ENCODE measurements around the gene SLC27A3. TPM values are rescaled to one million over a fixed set of nuclear protein-coding genes. Genes with fewer than 3 reads are reported as not detected.
"Not testable (repeated sequence)": the region's sequence is repeated elsewhere in the genome, so short reads cannot be mapped to it uniquely, and the experiment has no call there.

SLC27A3 gene
- total RNA-seq, 1 donor from 2014 or later: 11.5 TPM

GRCh38 chr1:153748903-153749302 lies 26.3 kb upstream of the SLC27A3 start:
- no peak for DNase-seq (ENCODE audit: low spot score)
- no peaks in the 10 kb centered on the region for H3K27me3 Mint-ChIP-seq (ENCODE audit: low read depth)
- H3K9me3 Mint-ChIP-seq: no peaks in the 10 kb centered on the region
- H3K36me3 Mint-ChIP-seq (ENCODE audit: low read depth): peaks cover 69% of the 10 kb centered on the region
- intact Hi-C loops (cut with micrococcal nuclease): loop anchor here (1.0 to 2.0 kb wide), 2 partner anchors 72 to 238 kb away; no protein-coding TSS in a partner anchor
- H3K4me1 Mint-ChIP-seq (ENCODE audit: low read depth): peaks cover 10% of the 10 kb centered on the region
- H3K27ac Mint-ChIP-seq: no peak overlapping the region
- no peak overlapping the region for H3K4me3 Mint-ChIP-seq (ENCODE audit: low read depth)

- Mint-ChIP-seq H3K36me3 (ENCODE audit: low read depth) (peaks cover 71% of the 10 kb centered on the region), H3K27me3 (ENCODE audit: low read depth) (no peaks in the 10 kb centered on the region), H3K4me3 (ENCODE audit: low read depth) (no peak overlapping the region), H3K27ac (no peak overlapping the region), H3K9me3 (no peaks in the 10 kb centered on the region), H3K4me1 (ENCODE audit: low read depth) (peaks cover 6% of the 10 kb centered on the region)
- DNase-seq (ENCODE audit: low spot score): peak; percentile 72
- intact Hi-C loops (cut with micrococcal nuclease): loop anchor here (1.0 to 2.0 kb wide), 2 partner anchors 72 to 239 kb away; no protein-coding TSS in a partner anchor
Observed at GRCh38 chr1:153749408-153750005, 25.7 kb upstream of the SLC27A3 start.

GRCh38 chr1:153750026-153750995 lies 24.9 kb upstream of the SLC27A3 start:
- intact Hi-C loops (cut with micrococcal nuclease): no loop called here
- no peaks in the 10 kb centered on the region for H3K9me3 Mint-ChIP-seq
- no peak overlapping the region for H3K27ac Mint-ChIP-seq
- H3K36me3 Mint-ChIP-seq (ENCODE audit: low read depth): peaks cover 72% of the 10 kb centered on the region
- H3K4me1 Mint-ChIP-seq (ENCODE audit: low read depth): peaks cover 6% of the 10 kb centered on the region
- H3K27me3 Mint-ChIP-seq (ENCODE audit: low read depth): no peaks in the 10 kb centered on the region
- H3K4me3 Mint-ChIP-seq (ENCODE audit: low read depth): no peak overlapping the region
- DNase-seq (ENCODE audit: low spot score): no peak

- no peak overlapping the region for H3K4me3 Mint-ChIP-seq (ENCODE audit: low read depth)
- no peaks in the 10 kb centered on the region for H3K27me3 Mint-ChIP-seq (ENCODE audit: low read depth)
- H3K36me3 Mint-ChIP-seq (ENCODE audit: low read depth): peaks cover 71% of the 10 kb centered on the region
- intact Hi-C loops (cut with micrococcal nuclease): no loop called here
- H3K9me3 Mint-ChIP-seq: no peaks in the 10 kb centered on the region
- peaks cover 6% of the 10 kb centered on the region for H3K4me1 Mint-ChIP-seq (ENCODE audit: low read depth)
- no peak for DNase-seq (ENCODE audit: low spot score)
- H3K27ac Mint-ChIP-seq: no peak overlapping the region
Observed at GRCh38 chr1:153752072-153752471, 23.1 kb upstream of the SLC27A3 start.

GRCh38 chr1:153752571-153753195 lies 22.5 kb upstream of the SLC27A3 start:
- Mint-ChIP-seq H3K9me3 (no peaks in the 10 kb centered on the region), H3K27ac (no peak overlapping the region), H3K4me1 (ENCODE audit: low read depth) (peaks cover 6% of the 10 kb centered on the region), H3K4me3 (ENCODE audit: low read depth) (no peak overlapping the region), H3K36me3 (ENCODE audit: low read depth) (peaks cover 71% of the 10 kb centered on the region), H3K27me3 (ENCODE audit: low read depth) (no peaks in the 10 kb centered on the region)
- no peak for DNase-seq (ENCODE audit: low spot score)
- intact Hi-C loops (cut with micrococcal nuclease): no loop called here

- H3K9me3 Mint-ChIP-seq: no peaks in the 10 kb centered on the region
- DNase-seq (ENCODE audit: low spot score): no peak
- peaks cover 6% of the 10 kb centered on the region for H3K4me1 Mint-ChIP-seq (ENCODE audit: low read depth)
- peaks cover 64% of the 10 kb centered on the region for H3K36me3 Mint-ChIP-seq (ENCODE audit: low read depth)
- H3K27me3 Mint-ChIP-seq (ENCODE audit: low read depth): no peaks in the 10 kb centered on the region
- H3K27ac Mint-ChIP-seq: no peak overlapping the region
- intact Hi-C loops (cut with micrococcal nuclease): no loop called here
- no peak overlapping the region for H3K4me3 Mint-ChIP-seq (ENCODE audit: low read depth)
Observed at GRCh38 chr1:153754266-153754665, 20.9 kb upstream of the SLC27A3 start.

- Mint-ChIP-seq H3K4me3 (ENCODE audit: low read depth) (no peak overlapping the region), H3K36me3 (ENCODE audit: low read depth) (peaks cover 67% of the 10 kb centered on the region), H3K27me3 (ENCODE audit: low read depth) (no peaks in the 10 kb centered on the region), H3K27ac (no peak overlapping the region), H3K4me1 (ENCODE audit: low read depth) (no peaks in the 10 kb centered on the region), H3K9me3 (no peaks in the 10 kb centered on the region)
- DNase-seq (ENCODE audit: low spot score): no peak
- intact Hi-C loops (cut with micrococcal nuclease): no loop called here
Observed at GRCh38 chr1:153760440-153760839, 14.8 kb upstream of the SLC27A3 start.

- DNase-seq (ENCODE audit: low spot score): no peak
- H3K27me3 Mint-ChIP-seq (ENCODE audit: low read depth): no peaks in the 10 kb centered on the region
- no peak overlapping the region for H3K4me3 Mint-ChIP-seq (ENCODE audit: low read depth)
- no peaks in the 10 kb centered on the region for H3K4me1 Mint-ChIP-seq (ENCODE audit: low read depth)
- H3K27ac Mint-ChIP-seq: no peak overlapping the region
- H3K36me3 Mint-ChIP-seq (ENCODE audit: low read depth): peaks cover 74% of the 10 kb centered on the region
- intact Hi-C loops (cut with micrococcal nuclease): no loop called here
- H3K9me3 Mint-ChIP-seq: no peaks in the 10 kb centered on the region
Observed at GRCh38 chr1:153763365-153764225, 11.6 kb upstream of the SLC27A3 start.

- intact Hi-C loops (cut with micrococcal nuclease): no loop called here
- Mint-ChIP-seq H3K36me3 (ENCODE audit: low read depth) (peaks cover 78% of the 10 kb centered on the region), H3K4me1 (ENCODE audit: low read depth) (no peaks in the 10 kb centered on the region), H3K27ac (no peak overlapping the region), H3K9me3 (no peaks in the 10 kb centered on the region), H3K4me3 (ENCODE audit: low read depth) (no peak overlapping the region), H3K27me3 (ENCODE audit: low read depth) (no peaks in the 10 kb centered on the region)
- no peak for DNase-seq (ENCODE audit: low spot score)
Observed at GRCh38 chr1:153764310-153764709, 10.9 kb upstream of the SLC27A3 start.

- intact Hi-C loops (cut with micrococcal nuclease); H3K27ac Mint-ChIP-seq; H3K27me3 Mint-ChIP-seq (ENCODE audit: low read depth); H3K4me1 Mint-ChIP-seq (ENCODE audit: low read depth); DNase-seq (ENCODE audit: low spot score); H3K9me3 Mint-ChIP-seq; H3K4me3 Mint-ChIP-seq (ENCODE audit: low read depth): not testable (repeated sequence)
- peaks cover 69% of the 10 kb centered on the region for H3K36me3 Mint-ChIP-seq (ENCODE audit: low read depth)
Observed at GRCh38 chr1:153766663-153767062, 8.5 kb upstream of the SLC27A3 start.

- no peaks in the 10 kb centered on the region for H3K9me3 Mint-ChIP-seq
Observed at GRCh38 chr1:153767519-153767918, 7.7 kb upstream of the SLC27A3 start.

More at GRCh38 chr1:153767519-153767918, 7.7 kb upstream of the SLC27A3 start:
- intact Hi-C loops (cut with micrococcal nuclease): no loop called here
- Mint-ChIP-seq H3K4me3 (ENCODE audit: low read depth) (no peak overlapping the region), H3K4me1 (ENCODE audit: low read depth) (no peaks in the 10 kb centered on the region), H3K36me3 (ENCODE audit: low read depth) (peaks cover 65% of the 10 kb centered on the region), H3K27me3 (ENCODE audit: low read depth) (no peaks in the 10 kb centered on the region), H3K27ac (no peak overlapping the region)
- DNase-seq (ENCODE audit: low spot score): no peak
